Measurements from ENCODE around the gene NNAT. TPM values are rescaled to one million over a fixed set of nuclear protein-coding genes. Genes with fewer than 3 reads are reported as not detected.
A peak's percentile ranks its signal among the peaks of the same experiment; 100 is the strongest.

The NNAT gene
- total and polyA plus RNA-seq, 2 of the 8 experiments (the other 6 are each of a cell fraction or from before 2014, with no cell fraction given) = 66.8 to 175 TPM

- H2BK12ac ChIP-seq (ENCODE audit: low read depth, low read length) = 0 out of 2 replicates have a peak overlapping the region, but pooled peaks have one; percentile 73
- no peak overlapping the region for H4K8ac ChIP-seq (ENCODE audit: extremely low read depth, insufficient read depth, low read length)
- no peak overlapping the region for H4K5ac ChIP-seq (ENCODE audit: insufficient read length, low read depth, low read length)
- peak overlapping the region in 1 of 4 experiments; percentile 63; a peak in 1 of 7 replicates for H3K9ac ChIP-seq (replicated peaks in 1 of 4; ENCODE audit: extremely low read depth in 1 of 4, low read depth in 3 of 4, low read length in 3 of 4)
- H3K9me3 ChIP-seq (ENCODE audit: insufficient read depth in 2 of 2, low read depth in 1 of 2, low read length in 1 of 2) = peaks cover 0 to 5% of the 10 kb centered on the region in 2 experiments; a peak in 1 of 4 replicates
- H3K14ac ChIP-seq (ENCODE audit: insufficient read length) = no peak overlapping the region
- no peaks in the 10 kb centered on the region; a peak in 1 of 7 replicates for H3K27me3 ChIP-seq (replicated peaks in 1 of 4; ENCODE audit: control insufficient read depth in 3 of 4, extremely low read depth in 1 of 4, insufficient read depth in 3 of 4, low read length in 3 of 4)
- CTCF ChIA-PET (ENCODE audit: partially characterized antibody) = interaction anchor here (0.5 to 3.8 kb wide), 3 partner anchors 128 to 259 kb away, joined by 3 to 18 read pairs (median 3); no protein-coding TSS in a partner anchor
- DNase-seq (ENCODE audit: low read depth in 1 of 2, low spot score in 2 of 2) = no peak
- H3K4ac ChIP-seq (replicated peaks; ENCODE audit: insufficient read length, low read depth, low read length) = peak overlapping the region; percentile 45
- no peak overlapping the region for H3K56ac ChIP-seq (replicated peaks; ENCODE audit: insufficient read length, low read depth, low read length)
- H2BK20ac ChIP-seq (ENCODE audit: low read length) = no peak overlapping the region
- no peak overlapping the region for H3K23ac ChIP-seq (ENCODE audit: insufficient read length)
- H3K27ac ChIP-seq (ENCODE audit: low read depth, low read length) = no peak overlapping the region
- peaks cover 15 to 28% of the 10 kb centered on the region in 2 experiments for H4K20me1 ChIP-seq (replicated peaks in 1 of 2; ENCODE audit: control insufficient read depth in 1 of 2, insufficient read depth in 2 of 2, low read length in 2 of 2)
- H3K36me3 ChIP-seq (ENCODE audit: control insufficient read depth in 2 of 4, insufficient read depth in 4 of 4, low read length in 3 of 4) = peaks cover 0 to 5% (median 0%) of the 10 kb centered on the region in 4 experiments; a peak in 2 of 8 replicates
- H3K4me1 ChIP-seq (replicated peaks in 1 of 4; ENCODE audit: control insufficient read depth in 3 of 4, insufficient read depth in 4 of 4, low read length in 3 of 4) = peaks cover 9 to 32% (median 16%) of the 10 kb centered on the region in 4 experiments
- peak overlapping the region; percentile 32; the same call in 1 of the 2 replicates for H2BK15ac ChIP-seq (ENCODE audit: low read length)
- no peak for FAIRE-seq
- 0 out of 2 replicates have a peak overlapping the region, but pooled peaks have one; percentile 41 for H3K18ac ChIP-seq (ENCODE audit: extremely low read depth, low read length)
- peaks cover 17% of the 10 kb centered on the region for H3K79me1 ChIP-seq (ENCODE audit: low read depth, low read length)
- no peak overlapping the region for H4K91ac ChIP-seq (replicated peaks; ENCODE audit: insufficient read length, low read length)
- H2BK5ac ChIP-seq (ENCODE audit: low read depth, low read length) = 0 out of 2 replicates have a peak overlapping the region, but pooled peaks have one; percentile 21
- H3K23me2 ChIP-seq (ENCODE audit: low read depth, low read length) = peaks cover 10% of the 10 kb centered on the region
- POLR2A ChIA-PET (ENCODE audit: partially characterized antibody) = interaction anchor here (0.7 to 2.7 kb wide), 4 partner anchors 11 to 129 kb away, joined by 3 to 11 read pairs (median 4); no protein-coding TSS in a partner anchor
- H3K4me3 ChIP-seq (ENCODE audit: extremely low read depth in 1 of 4, insufficient read depth in 2 of 4, low read depth in 3 of 4, low read length in 4 of 4) = peak overlapping the region; percentile 33 to 99 (median 80); a peak in 6 of 8 replicates
- TF ChIP-seq GABPA (IDR thresholded peaks at IDR 0.05; ENCODE audit: borderline replicate concordance, insufficient read depth, low read length) (no peak), SIRT6 (IDR thresholded peaks at IDR 0.05; ENCODE audit: low read length) (no peak), POLR2AphosphoS5 (IDR thresholded peaks at IDR 0.05; ENCODE audit: low read depth, low read length) (0 out of 2 replicates have a peak, but pooled peaks have one; percentile 7), ATF2 (IDR thresholded peaks at IDR 0.05; ENCODE audit: low read length) (no peak), KDM1A (IDR thresholded peaks at IDR 0.05; ENCODE audit: borderline replicate concordance, low read length) (no peak)
- no peak overlapping the region for H2AFZ ChIP-seq (ENCODE audit: low read length)
- H3K4me2 ChIP-seq (ENCODE audit: insufficient read depth in 1 of 2, low read depth in 2 of 2, low read length in 2 of 2) = peak overlapping the region; percentile 84 to 97
- peak overlapping the region; percentile 84; the same call in 1 of the 2 replicates for H2AK5ac ChIP-seq (ENCODE audit: low read depth, low read length)
- H2BK120ac ChIP-seq (replicated peaks; ENCODE audit: low read depth, low read length) = no peak overlapping the region
- 53% methylated on average over 5 of the region's 5 CpGs; no CpG with 5 or more reads in 1 of the 2 experiments for WGBS, 2 experiments (ENCODE audit: extremely low coverage in 1 of 2, insufficient coverage in 1 of 2, insufficient read length in 1 of 2, insufficient replicate concordance in 2 of 2, low coverage in 1 of 2, low lambda C conversion rate in 2 of 2, missing lambda C conversion rate in 1 of 2)
- H3K79me2 ChIP-seq (ENCODE audit: control insufficient read depth in 1 of 2, insufficient read depth in 2 of 2, low read length in 2 of 2) = peaks cover 16 to 63% of the 10 kb centered on the region in 2 experiments
Observed at GRCh38 chr20:37525810-37526209, 4.8 kb downstream of the NNAT start.
